Measurements from ENCODE around the gene BICDL2.

- TF ChIP-seq NRF1 (IDR thresholded peaks at IDR 0.05; ENCODE audit: low read depth, low read length) (no peak), EZH2phosphoT487 (IDR thresholded peaks at IDR 0.05; ENCODE audit: borderline replicate concordance, low read depth) (no peak), CTCF (IDR thresholded peaks at IDR 0.05) (no peak), SMC3 (IDR thresholded peaks at IDR 0.05; ENCODE audit: low read depth, low read length) (no peak), MXI1 (IDR thresholded peaks at IDR 0.05; ENCODE audit: low read depth, low read length) (no peak), JUND (IDR thresholded peaks at IDR 0.05) (no peak), GABPA (IDR thresholded peaks at IDR 0.05; ENCODE audit: low read depth) (no peak), NFIC (IDR thresholded peaks at IDR 0.05; ENCODE audit: borderline replicate concordance) (no peak), POLR2AphosphoS5 (IDR thresholded peaks at IDR 0.05; ENCODE audit: low read depth, low read length) (no peak)
Observed at GRCh38 chr16:3051009-3051408, 14.3 kb upstream of the BICDL2 start.

Measured in SK-N-SH (cell line).